HepG2 (cell line): ENCODE data around the gene SMLR1. TPM values are rescaled to one million over a fixed set of nuclear protein-coding genes. Genes with fewer than 3 reads are reported as not detected.

Experiments used
- CSRNP1 ChIP-seq: sonication (generic); formaldehyde crosslinking; IDR thresholded peaks from 2 replicates; pipeline ENCODE4 v1.8.1; 2023; ENCODE audit warnings: mild to moderate bottlenecking, missing genetic modification reagents
- DR1 ChIP-seq: sonication (generic); formaldehyde crosslinking; IDR thresholded peaks from 2 replicates; pipeline ENCODE4 v1.8.0; 2021; ENCODE audit warnings: mild to moderate bottlenecking, missing genetic modification reagents, inconsistent platforms
- IKZF4 ChIP-seq: sonication (generic); formaldehyde crosslinking; IDR thresholded peaks from 2 replicates; pipeline ENCODE4 v1.5.1; 2020; ENCODE audit warnings: borderline replicate concordance, mild to moderate bottlenecking, low read depth, missing genetic modification reagents; ENCODE audit errors: not compliant biosample characterization
- IRF2 ChIP-seq: IDR thresholded peaks from 2 replicates; pipeline ENCODE4 v1.6.1; 2018; ENCODE audit warnings: missing genetic modification reagents, missing compliant biosample characterization
- KAT7 ChIP-seq: IDR thresholded peaks from 2 replicates; pipeline ENCODE4 v1.6.1; 2018; ENCODE audit warnings: borderline replicate concordance, missing compliant biosample characterization
- MAF1 ChIP-seq: sonication (generic); formaldehyde crosslinking; IDR thresholded peaks from 2 replicates; pipeline ENCODE4 v1.5.0; 2020; ENCODE audit warnings: missing genetic modification reagents, borderline replicate concordance
- MIXL1 ChIP-seq: IDR thresholded peaks from 2 replicates; pipeline ENCODE4 v1.6.1; 2016
- NFKBIZ ChIP-seq: IDR thresholded peaks from 2 replicates; pipeline ENCODE4 v1.6.1; 2018; ENCODE audit warnings: missing genetic modification reagents, missing compliant biosample characterization
- POLR2G ChIP-seq: fragments of 200-400 bp; formaldehyde crosslinking; IDR thresholded peaks from 2 replicates; pipeline ENCODE4 v1.6.1; 2018; ENCODE audit warnings: mild to moderate bottlenecking, low read depth, low read length, moderate library complexity
- RBM22 ChIP-seq: fragments of 200-400 bp; formaldehyde crosslinking; optimal IDR thresholded peaks from 2 replicates; pipeline ENCODE3; 2017; ENCODE audit warnings: mild to moderate bottlenecking, low read length, moderate library complexity
- SOX6 ChIP-seq, 2 experiments: fragments of 450-650 bp in 1 of 2; sonication (generic) in 1 of 2; formaldehyde crosslinking in 1 of 2; IDR thresholded peaks; 2 replicates each; pipeline versions ENCODE4 v1.4.0 to v1.6.1; 2017 to 2020; ENCODE audit warnings: antibody characterized with exemption in 1 of 2, mild to moderate bottlenecking in 1 of 2, missing genetic modification reagents in 1 of 2
- SP1 ChIP-seq, 2 experiments: fragments of 450-650 bp in 1 of 2; sonication (generic) in 1 of 2; formaldehyde crosslinking in 1 of 2; IDR thresholded peaks; 2 replicates each; pipeline versions ENCODE4 v1.4.0 to v1.6.1; 2016 to 2020; ENCODE audit warnings: missing genetic modification reagents in 1 of 2
- TGIF2 ChIP-seq: IDR thresholded peaks from 2 replicates; pipeline ENCODE4 v1.6.1; 2016; ENCODE audit warnings: control low read depth, missing compliant biosample characterization
- ZNF280D ChIP-seq: sonication (generic); formaldehyde crosslinking; IDR thresholded peaks from 2 replicates; pipeline ENCODE4 v1.5.1; 2020; ENCODE audit warnings: mild to moderate bottlenecking, missing genetic modification reagents
- ZNF3 ChIP-seq: IDR thresholded peaks from 2 replicates; pipeline ENCODE4 v1.7.0; 2017; ENCODE audit warnings: inconsistent platforms
- ZNF362 ChIP-seq: sonication (generic); formaldehyde crosslinking; IDR thresholded peaks from 2 replicates; pipeline ENCODE4 v1.4.0; 2020; ENCODE audit warnings: missing genetic modification reagents, mild to moderate bottlenecking, borderline replicate concordance
- ZNF569 ChIP-seq: sonication (generic); formaldehyde crosslinking; IDR thresholded peaks from 2 replicates; pipeline ENCODE4 v1.5.0; 2020; ENCODE audit warnings: mild to moderate bottlenecking, missing genetic modification reagents, moderate library complexity, borderline replicate concordance
- ZNF614 ChIP-seq: IDR thresholded peaks from 2 replicates; pipeline ENCODE4 v1.6.1; 2018; ENCODE audit warnings: missing biosample characterization, missing genetic modification reagents, inconsistent platforms, borderline replicate concordance
- polyA plus RNA-seq, 8 experiments: library from polyadenylated mRNA; depleted of rRNA in 3 of 8; stranded (reverse) in 7 of 8; unstranded in 1 of 8; fragments of >200 nt; fragmentation: Illumina TruSeq in 4 of 8; extraction: Trizol in 4 of 8; gene quantifications; 2 replicates each; pipeline versions ENCODE4 v1.2.1 to v1.2.3, GENCODE V29; 2011 to 2016; ENCODE audit warnings: low read depth in 4 of 8, missing spikeins in 1 of 8, mixed read lengths in 1 of 8; ENCODE audit not compliant: insufficient read depth in 1 of 8
- total RNA-seq, 5 experiments: library from RNA; depleted of rRNA; stranded (reverse); fragments of >200 nt; fragmentation: Illumina TruSeq; extraction: Trizol; gene quantifications; 2 replicates each; pipeline ENCODE4 v1.2.3, GENCODE V29; 2016; ENCODE audit warnings: low read depth in 1 of 5

SMLR1 gene
- total and polyA plus RNA-seq, 2 of the 13 experiments (the other 11 are each of a cell fraction or from before 2014, with no cell fraction given): 41.8 to 104 TPM

GRCh38 chr6:130843575-130844320 lies 16.5 kb downstream of the SMLR1 start (continued):
- TF ChIP-seq ZNF569 (CRISPR knock-in tag) (no peak), RBM22 (peak; percentile 71), TGIF2 (CRISPR knock-in tag) (0 out of 2 replicates have a peak, but pooled peaks have one; percentile 51), IRF2 (CRISPR knock-in tag) (peak; percentile 43; the same call in 1 of the 2 replicates), CSRNP1 (CRISPR knock-in tag) (peak; percentile 72; the same call in 1 of the 2 replicates), SP1 (IDR thresholded peaks at IDR 0.05) (no peak), SP1 (CRISPR knock-in tag; IDR thresholded peaks at IDR 0.05) (no peak), ZNF614 (CRISPR knock-in tag) (no peak), ZNF3 (CRISPR knock-in tag) (no peak), MAF1 (CRISPR knock-in tag) (no peak), ZNF362 (no peak), NFKBIZ (CRISPR knock-in tag) (no peak), ZNF280D (CRISPR knock-in tag) (0 out of 2 replicates have a peak, but pooled peaks have one; percentile 24), KAT7 (no peak), IKZF4 (CRISPR knock-in tag) (no peak), SOX6 (IDR thresholded peaks at IDR 0.05) (no peak), SOX6 (CRISPR knock-in tag; IDR thresholded peaks at IDR 0.05) (0 out of 2 replicates have a peak, but pooled peaks have one; percentile 10), MIXL1 (CRISPR knock-in tag) (peak; percentile 75; the same call in 1 of the 2 replicates), DR1 (no peak), POLR2G (no peak)
